HG02970 (cell line): ENCODE data around the gene MNX1.

Experiments
- ATAC-seq: cut with Tn5 transposase; IDR thresholded peaks from one replicate; pipeline ENCODE4 v1.9.1; 2021; ENCODE audit warnings: mild to moderate bottlenecking, moderate library complexity, moderate number of reproducible peaks; ENCODE audit not compliant: unreplicated experiment, low FRiP score

The MNX1 gene

GRCh38 chr7:157017149-157017548, 6.7 kb upstream of the MNX1 start:
- no peak for ATAC-seq

- ATAC-seq: peak; percentile 44
Observed at GRCh38 chr7:157016352-157017041, 6.0 kb upstream of the MNX1 start.

DNA sequence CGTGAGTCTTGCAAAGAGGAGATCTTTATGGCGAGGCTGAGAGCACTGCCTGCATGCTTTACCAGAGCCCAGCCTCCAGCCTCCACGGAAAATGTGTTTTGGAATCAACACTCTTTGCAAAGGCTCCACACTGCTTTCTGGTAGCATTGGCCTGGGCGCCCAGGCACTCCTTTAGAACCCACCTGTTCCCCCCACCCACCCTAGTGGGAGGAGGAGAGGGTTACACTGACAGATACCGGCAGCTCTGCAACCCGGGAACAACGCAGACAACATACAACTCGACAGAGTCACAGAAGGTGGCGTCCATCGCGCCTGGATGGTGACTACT, 5.5 kb upstream of the MNX1 start:
- no peak for ATAC-seq

- ATAC-seq: no peak
Observed at GRCh38 chr7:157014635-157015555, 4.4 kb upstream of the MNX1 start.

- no peak for ATAC-seq
Observed at GRCh38 chr7:157013602-157014549, 3.4 kb upstream of the MNX1 start.

GRCh38 chr7:157013101-157013500, 2.6 kb upstream of the MNX1 start:
- ATAC-seq: no peak

DNA sequence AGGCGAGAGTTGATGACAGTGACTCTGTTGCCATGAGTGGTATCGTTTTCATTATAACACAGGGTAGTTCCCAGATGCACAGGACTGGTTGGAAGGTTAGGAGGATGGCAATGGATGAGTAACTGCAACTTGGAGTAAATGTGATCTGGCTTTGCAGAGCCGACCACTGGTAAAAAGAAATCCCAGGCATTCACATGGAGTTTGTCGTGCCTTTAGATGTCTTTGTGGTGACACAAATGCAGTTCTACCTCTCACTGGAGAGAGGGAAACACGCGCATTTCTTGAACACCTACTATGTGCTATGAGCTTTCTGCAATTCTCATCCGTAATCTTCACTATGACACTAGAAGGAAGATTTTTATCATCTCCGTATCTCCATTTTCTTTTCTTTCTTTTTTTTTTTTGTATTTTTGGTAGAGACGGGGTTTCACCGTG, 1.7 kb upstream of the MNX1 start:
- no peak for ATAC-seq

- ATAC-seq: no peak
Observed at GRCh38 chr7:157011333-157012112, 1.1 kb upstream of the MNX1 start.

DNA sequence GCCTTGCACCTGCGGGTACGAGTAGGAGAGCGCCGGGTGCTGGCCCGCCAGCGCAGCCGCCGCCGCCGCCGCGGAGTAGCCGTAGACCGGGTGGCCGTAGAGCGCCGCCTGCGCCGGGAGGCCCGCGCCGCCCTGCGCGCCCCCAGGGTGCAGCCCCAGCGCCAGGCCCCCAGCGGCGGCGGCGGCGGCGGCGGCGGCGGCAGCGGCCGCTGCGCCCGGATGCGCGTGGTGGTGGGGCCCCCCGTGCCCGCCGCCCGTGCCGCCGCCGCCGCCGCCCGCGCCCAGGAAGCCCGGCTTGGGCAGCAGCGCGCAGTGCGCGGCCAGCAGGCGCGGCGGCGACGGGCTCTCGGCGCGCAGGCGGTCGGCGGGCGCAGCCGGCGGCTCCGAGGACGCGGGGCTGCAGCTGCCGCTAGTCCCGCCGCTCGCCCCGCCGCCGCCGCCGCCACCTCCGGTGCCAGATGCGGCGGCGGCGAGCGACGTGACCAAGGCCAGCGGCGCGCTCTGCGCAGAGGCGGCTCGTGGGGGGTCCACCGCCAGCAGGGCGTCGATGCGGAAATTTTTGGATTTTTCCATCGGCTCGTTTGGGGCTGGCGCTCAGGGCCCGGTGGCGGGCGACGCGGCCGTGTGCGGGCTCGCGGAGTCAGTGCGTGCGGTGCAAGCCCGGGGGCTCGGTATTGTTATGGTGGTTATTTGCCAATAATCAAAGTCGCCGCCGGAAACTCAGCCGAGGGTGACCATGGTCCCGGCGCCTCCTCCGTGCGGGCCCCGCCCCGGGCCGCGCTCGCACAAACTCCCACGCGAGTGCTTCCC, 480 bp downstream of the MNX1 start:
- ATAC-seq: peak; percentile 24

DNA sequence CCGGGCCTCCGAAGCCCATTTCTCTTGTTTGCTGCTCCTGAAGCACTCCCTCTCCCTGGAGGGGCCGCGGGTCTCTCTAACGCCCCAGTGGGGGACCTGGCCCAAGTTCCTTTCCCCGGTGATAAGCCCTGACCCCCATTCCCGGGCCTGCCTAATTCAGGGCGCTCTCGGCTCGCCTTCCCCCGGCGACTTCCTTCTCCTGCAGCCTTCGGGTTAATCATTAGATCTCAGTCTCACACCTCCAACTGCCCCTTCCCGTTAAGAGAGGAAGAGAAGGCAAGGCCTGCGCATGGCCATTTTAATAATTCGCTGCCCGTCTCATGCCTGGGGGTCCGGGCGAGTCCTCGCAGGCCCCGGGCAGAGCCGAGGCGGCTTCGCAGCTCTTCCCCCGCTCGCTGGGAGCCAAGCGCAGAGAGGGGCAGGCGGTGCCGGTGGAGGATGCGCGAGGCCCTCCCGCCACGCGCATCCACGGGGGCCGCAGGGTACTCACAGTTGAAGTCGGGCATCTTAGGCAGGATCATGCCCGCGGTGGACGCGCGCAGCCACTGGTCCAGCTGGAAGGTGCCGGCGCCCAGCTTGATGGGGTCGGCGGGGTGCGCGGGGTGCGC, 1.2 kb downstream of the MNX1 start:
- peak; percentile 30 for ATAC-seq

DNA sequence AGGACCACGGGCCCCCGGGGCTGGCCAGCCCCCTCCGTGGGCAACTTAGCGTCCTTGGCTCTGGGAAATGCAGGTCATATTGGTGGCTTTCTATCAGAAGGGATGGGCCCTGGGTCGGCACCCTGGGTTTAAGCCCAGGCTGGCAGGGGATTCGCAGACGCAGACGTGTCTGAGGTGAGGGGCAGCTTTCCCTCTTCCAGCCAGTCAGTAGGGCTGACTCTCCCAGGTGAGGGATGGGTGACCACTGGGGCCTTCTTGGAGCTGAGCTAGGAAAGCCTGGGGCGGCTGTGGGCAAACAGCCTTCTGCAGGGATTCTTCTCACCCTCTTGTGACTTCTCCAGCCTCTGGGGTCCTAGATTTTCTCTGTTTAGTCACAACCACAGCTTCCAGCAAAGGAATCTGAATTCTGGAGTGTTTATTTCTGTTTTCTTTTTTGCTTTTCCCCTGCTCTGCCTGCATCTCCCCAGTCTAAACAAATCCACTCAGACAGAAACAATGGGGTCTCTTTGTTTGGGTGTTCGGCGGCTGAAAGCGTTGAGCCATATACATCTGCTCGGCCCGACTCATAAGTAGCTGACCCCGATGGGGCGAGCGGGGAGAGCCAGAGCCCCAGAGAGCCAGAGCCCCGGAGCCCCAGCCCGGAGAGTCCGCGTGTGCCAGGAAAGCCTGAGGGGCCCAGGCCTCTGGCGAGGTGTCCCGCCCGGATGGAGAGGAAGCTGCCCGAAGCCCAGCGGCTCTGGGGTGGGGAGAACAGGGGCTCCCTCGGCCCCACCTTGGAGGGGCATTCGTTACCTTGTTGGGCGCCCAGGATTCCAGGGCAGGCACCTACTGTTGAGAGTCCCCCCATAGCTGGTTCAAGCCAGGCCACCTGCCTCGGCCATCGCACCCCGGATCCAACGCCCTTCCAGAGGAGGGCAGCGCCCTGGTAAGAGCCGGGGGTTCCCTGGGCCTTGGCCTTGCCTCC, 2.0 kb downstream of the MNX1 start:
- ATAC-seq: no peak

GRCh38 chr7:157007470-157008066, 2.9 kb downstream of the MNX1 start:
- no peak for ATAC-seq

DNA sequence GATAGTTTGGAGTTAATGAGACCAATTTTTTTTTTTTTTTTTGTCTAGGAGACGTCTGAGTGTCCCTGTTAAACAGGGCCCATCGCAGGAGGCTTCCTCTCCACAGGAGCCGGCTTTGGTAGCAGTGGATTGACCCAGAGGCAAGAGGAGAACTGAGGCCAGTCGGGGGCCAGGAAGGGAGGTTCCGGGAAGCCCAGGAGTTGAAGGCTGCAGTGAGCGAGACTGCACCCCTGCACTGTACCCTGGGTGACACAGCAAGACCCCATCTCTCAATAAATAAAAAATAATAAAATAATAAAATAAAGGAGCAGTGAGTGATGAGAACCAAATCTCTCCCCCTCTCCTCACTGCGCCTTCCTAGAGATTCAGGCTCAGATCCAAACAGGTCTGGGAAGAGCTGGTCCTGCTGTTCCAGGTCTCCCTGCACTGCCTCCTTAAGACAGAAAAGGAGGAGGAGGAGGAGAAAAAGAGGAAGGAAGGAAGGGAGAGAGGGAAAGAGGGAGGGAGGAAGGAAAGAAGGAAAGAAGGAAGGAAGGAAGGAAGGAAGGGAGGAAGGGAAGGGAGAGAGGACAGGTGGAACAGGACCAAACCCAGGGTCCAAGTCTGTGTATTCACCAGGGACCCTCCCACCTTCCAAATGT, 3.5 kb downstream of the MNX1 start:
- ATAC-seq: no peak

DNA sequence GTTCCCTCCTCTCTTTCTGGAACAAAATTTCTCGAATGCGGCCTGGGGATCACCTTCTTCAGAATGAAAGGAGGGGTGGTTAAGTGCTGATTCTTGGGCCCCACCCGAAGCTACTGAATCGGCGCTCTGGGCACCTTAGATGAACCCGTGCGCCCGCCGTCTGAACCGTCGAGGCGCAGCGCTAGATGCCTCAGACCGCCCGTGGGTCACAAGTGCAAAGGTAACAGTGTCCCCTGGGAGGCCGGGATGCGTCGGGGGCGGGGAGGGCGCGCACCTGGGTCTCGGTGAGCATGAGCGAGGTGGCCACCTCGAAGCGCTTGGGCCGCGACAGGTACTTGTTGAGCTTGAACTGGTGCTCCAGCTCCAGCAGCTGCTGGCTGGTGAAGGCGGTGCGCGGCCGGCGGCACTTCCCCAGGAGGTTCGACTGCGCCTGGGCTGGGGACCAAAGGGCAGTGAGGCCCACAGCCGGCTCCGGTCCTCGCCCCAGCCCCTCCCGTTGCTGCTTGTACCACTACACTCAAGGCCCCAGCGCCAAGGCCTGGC, 4.2 kb downstream of the MNX1 start:
- ATAC-seq: no peak

DNA sequence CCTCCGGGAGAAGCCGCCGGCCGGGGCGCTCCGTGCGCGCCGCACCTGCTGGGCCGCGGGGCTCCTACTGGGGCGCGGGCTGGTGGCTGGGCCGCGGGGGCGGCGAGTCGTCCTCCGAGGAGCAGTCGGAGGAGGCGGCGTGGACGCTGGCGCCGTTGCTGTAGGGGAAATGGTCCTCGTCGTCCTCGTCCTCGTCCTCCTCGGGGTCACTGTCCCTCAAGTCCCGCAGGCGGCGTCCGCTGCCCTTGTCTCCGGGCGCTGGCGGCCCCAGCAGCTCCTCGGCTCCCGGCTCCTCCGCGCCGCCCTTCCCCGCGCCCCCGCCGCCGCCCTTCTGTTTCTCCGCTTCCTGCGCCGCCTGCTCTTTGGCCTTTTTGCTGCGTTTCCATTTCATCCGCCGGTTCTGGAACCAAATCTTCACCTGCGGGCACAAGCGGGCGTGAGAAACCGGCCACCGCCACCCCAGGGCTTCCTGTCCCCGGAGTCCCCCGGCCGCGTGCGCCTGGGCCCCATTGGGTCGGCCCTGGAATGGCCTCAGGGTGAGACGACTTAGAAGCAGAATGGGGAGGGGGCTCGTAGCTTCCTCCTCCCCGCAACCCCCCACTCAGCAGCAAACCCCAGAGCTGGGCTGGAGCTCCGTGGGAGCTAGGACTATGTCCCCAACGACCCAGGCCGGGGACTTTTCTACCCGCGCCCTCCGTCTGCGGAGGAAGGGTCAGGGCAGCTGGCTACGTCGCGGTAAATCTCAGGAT, 4.8 kb downstream of the MNX1 start:
- no peak for ATAC-seq
